Urinary bladder (tissue), 4 donors: ENCODE results near the gene RAB40C. TPM values are rescaled to one million over a fixed set of nuclear protein-coding genes. Genes with fewer than 3 reads are reported as not detected.
A peak's percentile ranks its signal among the peaks of the same experiment; 100 is the strongest.

Source experiments
- DNase-seq: peaks from one replicate; pipeline ENCODE4 v3.0.0-alpha.2; 2015; ENCODE audit errors: extremely low spot score
- H3K27ac ChIP-seq: one replicate; pipeline ENCODE4 v1.5.1; 2013; ENCODE audit warnings: low read depth, mild to moderate bottlenecking, moderate library complexity
- H3K36me3 ChIP-seq: one replicate; pipeline ENCODE4 v1.6.1; 2013; ENCODE audit warnings: mild to moderate bottlenecking, moderate library complexity; ENCODE audit not compliant: insufficient read depth
- H3K4me1 ChIP-seq: one replicate; pipeline ENCODE4 v1.6.1; 2013; ENCODE audit warnings: mild to moderate bottlenecking, moderate library complexity; ENCODE audit not compliant: insufficient read depth
- H3K4me3 ChIP-seq: one replicate; pipeline ENCODE4 v1.5.1; 2013; ENCODE audit warnings: low read depth, low read length
- WGBS: extraction: QIAGEN DNeasy Blood & Tissue Kit; methylation state at CpG from one replicate; pipeline ENCODE4 v1.1.7; 2013; 5-methylcytosine and 5-hydroxymethylcytosine counted together
- polyA plus RNA-seq: library from polyadenylated mRNA; stranded (reverse); fragments of 200-250 nt; gene quantifications from one replicate; pipeline ENCODE4 v1.2.3, GENCODE V29; 2013
- total RNA-seq: library from RNA; depleted of rRNA; stranded (reverse); fragments of >200 nt; gene quantifications from one replicate; pipeline ENCODE4 v1.2.3, GENCODE V29; 2014
- donor health status: healthy with polysubstance abuse.
- donor health status: healthy.

The RAB40C gene
- total and polyA plus RNA-seq, 2 donors: 6.9 to 30.9 TPM

- WGBS: 4% methylated on average over 55 of the region's 55 CpGs
- DNase-seq: no peak
- Histone ChIP-seq H3K4me3 (peak overlapping the region; percentile 89), H3K36me3 (no peaks in the 10 kb centered on the region), H3K27ac (peak overlapping the region; percentile 30), H3K4me1 (no peaks in the 10 kb centered on the region)
Measured at GRCh38 chr16:635573-636205, 45.8 kb downstream of the RAB40C start.

GRCh38 chr16:636206-637080 is 46.6 kb downstream of the RAB40C start, which contains the start of gene METTL26:
METTL26 (minus strand) TSS chr16:636305; CDS start chr16:636290, 15 bp downstream.
- no peaks in the 10 kb centered on the region for H3K36me3 ChIP-seq
- peak within 1 kb of the TSS; percentile 89 for H3K4me3 ChIP-seq
- under 1% methylated on average over 91 of the region's 91 CpGs for WGBS
- peaks cover 3% of the 10 kb centered on the region for H3K4me1 ChIP-seq
- peak within 1 kb of the TSS; percentile 93 for H3K27ac ChIP-seq
- DNase-seq: peak; percentile 83

- Histone ChIP-seq H3K4me1 (peaks cover 3% of the 10 kb centered on the region), H3K36me3 (no peaks in the 10 kb centered on the region), H3K27ac (no peak overlapping the region), H3K4me3 (peak overlapping the region; percentile 89)
- WGBS: 17% methylated on average over 53 of the region's 53 CpGs
- no peak for DNase-seq
Measured at GRCh38 chr16:637081-638018, 47.5 kb downstream of the RAB40C start.

- Histone ChIP-seq H3K27ac (no peak overlapping the region), H3K36me3 (no peaks in the 10 kb centered on the region), H3K4me3 (no peak overlapping the region), H3K4me1 (peaks cover 3% of the 10 kb centered on the region)
- DNase-seq: no peak
- WGBS: 80% methylated on average over 15 of the region's 15 CpGs
Measured at GRCh38 chr16:638034-638543, 48.2 kb downstream of the RAB40C start.

DNA sequence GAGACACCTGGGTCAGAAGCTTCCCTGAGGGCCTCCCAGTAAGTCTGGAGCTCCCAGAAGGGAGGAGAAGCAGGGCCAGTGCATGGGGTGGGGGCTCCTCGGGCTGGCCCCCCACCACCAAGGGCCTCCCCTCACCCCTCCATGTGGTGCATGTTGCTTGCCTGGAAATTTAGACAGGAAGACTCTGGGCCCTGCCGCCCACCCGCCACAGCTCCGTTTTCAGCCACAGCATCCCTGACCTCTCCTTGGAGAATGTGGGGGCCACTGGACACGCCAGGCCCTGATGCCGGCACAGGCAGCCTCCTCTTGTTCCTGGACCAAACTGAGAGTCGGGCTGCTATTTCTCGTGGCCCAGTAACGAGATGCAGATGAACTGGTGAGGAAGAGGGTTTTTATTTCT is 49.0 kb downstream of the RAB40C start:
- H3K36me3 ChIP-seq: no peaks in the 10 kb centered on the region
- DNase-seq: no peak
- 77% methylated on average over 9 of the region's 9 CpGs for WGBS
- H3K27ac ChIP-seq: no peak overlapping the region
- peaks cover 3% of the 10 kb centered on the region for H3K4me1 ChIP-seq
- H3K4me3 ChIP-seq: no peak overlapping the region

- Histone ChIP-seq H3K27ac (no peak overlapping the region), H3K36me3 (no peaks in the 10 kb centered on the region), H3K4me1 (peaks cover 3% of the 10 kb centered on the region), H3K4me3 (no peak overlapping the region)
- DNase-seq: no peak
- 88% methylated on average over 5 of the region's 5 CpGs for WGBS
Measured at GRCh38 chr16:640614-641013, 50.7 kb downstream of the RAB40C start.

DNA sequence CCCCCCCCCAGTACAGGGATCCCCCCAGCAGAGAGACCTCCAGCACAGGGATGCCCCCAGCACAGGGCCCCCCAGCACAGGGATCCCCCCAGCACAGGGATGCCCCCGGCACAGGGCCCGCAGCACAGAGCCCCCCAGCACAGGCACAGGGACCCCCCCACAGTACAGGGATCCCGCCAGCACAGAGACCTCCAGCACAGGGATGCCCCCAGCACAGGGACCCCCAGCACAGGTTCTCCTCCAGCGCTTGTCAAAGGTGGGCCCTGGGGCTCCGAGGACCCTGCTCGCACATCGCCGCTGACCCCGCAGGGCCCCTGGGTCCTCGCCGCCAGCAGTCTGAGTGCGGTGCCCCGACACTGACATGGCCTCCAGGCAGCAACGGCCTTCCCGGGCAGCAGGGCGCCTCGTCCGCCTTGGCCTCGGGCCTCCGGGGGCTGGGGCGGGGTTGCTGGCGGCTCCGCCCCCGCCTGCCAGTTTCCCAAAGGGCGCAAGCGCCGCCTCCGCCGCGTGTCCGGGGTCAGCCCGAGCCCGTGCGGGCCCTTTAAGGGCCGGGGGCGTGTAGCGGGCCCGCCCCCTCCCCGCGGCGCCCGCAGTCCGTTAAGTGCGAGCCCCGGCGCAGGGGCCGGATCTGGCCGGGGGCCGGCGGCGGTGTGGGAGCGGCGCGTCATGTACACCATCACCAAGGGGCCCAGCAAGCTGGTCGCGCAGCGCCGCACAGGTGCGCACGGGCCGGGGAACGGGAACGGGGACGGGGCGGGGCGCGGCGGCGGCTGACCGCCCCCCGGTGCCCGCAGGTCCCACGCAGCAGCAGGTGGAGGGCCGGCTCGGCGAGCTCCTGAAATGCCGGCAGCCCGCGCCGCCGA is 51.7 kb downstream of the RAB40C start, which contains the start of gene MCRIP2:
Gene MCRIP2 (plus strand): TSS at position 503 of the 863 bp plus-strand sequence. CDS start 164 bp downstream, at position 667.
- peak within 1 kb of the TSS; percentile 78 for H3K27ac ChIP-seq
- peaks cover 3% of the 10 kb centered on the region for H3K4me1 ChIP-seq
- H3K4me3 ChIP-seq: peak within 1 kb of the TSS; percentile 83
- no peak for DNase-seq
- H3K36me3 ChIP-seq: no peaks in the 10 kb centered on the region
- 1% methylated on average over 81 of the region's 81 CpGs for WGBS

GRCh38 chr16:642189-643049 is 52.6 kb downstream of the RAB40C start:
- Histone ChIP-seq H3K4me1 (peaks cover 3% of the 10 kb centered on the region), H3K27ac (peak overlapping the region; percentile 49), H3K4me3 (peak overlapping the region; percentile 83), H3K36me3 (no peaks in the 10 kb centered on the region)
- 7% methylated on average over 72 of the region's 72 CpGs for WGBS
- no peak for DNase-seq

- Histone ChIP-seq H3K4me1 (peaks cover 3% of the 10 kb centered on the region), H3K27ac (no peak overlapping the region), H3K4me3 (no peak overlapping the region), H3K36me3 (no peaks in the 10 kb centered on the region)
- WGBS: 88% methylated on average over 13 of the region's 13 CpGs
- no peak for DNase-seq
Measured at GRCh38 chr16:643050-643368, 53.1 kb downstream of the RAB40C start.

GRCh38 chr16:644556-644955 is 54.7 kb downstream of the RAB40C start:
- no peaks in the 10 kb centered on the region for H3K36me3 ChIP-seq
- WGBS: 90% methylated on average over 12 of the region's 12 CpGs
- peaks cover 3% of the 10 kb centered on the region for H3K4me1 ChIP-seq
- H3K27ac ChIP-seq: no peak overlapping the region
- no peak overlapping the region for H3K4me3 ChIP-seq
- no peak for DNase-seq

DNA sequence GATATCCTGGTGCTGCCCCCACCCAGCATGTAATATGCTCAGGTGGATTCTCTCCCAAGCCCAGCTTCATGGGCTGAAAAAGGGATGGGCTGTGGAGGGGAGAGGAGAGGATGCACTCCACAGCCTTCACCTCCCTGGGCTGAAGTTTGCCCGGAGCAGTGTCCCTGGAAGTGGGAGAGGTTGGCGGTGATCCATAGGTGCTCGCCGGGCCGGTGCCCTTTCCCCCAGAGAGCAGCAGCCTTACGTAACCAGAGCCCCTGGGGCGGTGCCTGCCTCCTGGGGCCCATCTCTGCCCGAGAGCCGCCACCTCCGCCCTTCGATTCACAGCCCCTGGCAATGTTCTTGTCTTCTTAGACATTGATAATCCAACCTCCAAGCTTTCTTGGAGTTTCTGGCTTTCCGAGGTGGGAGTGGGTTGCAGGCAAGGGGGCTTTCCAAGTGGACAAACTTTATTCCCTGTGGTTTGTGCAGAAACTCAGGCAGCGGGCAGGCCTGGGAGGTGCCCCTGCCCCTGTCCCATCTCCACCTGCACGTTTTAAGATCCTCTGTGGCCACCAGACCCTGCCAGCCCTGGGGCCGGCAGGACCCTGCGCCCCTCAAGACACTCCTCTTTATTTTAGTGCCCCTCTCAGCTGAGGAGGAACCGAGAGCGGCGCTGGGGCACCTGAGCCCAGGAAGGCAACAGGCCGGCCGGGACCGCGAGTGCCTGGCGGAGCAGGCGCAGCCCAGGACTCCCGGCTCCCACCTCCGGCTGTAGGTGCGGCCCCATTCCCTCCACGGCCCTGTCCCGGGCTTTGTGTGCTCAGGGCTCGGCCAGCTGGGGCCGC is 56.2 kb downstream of the RAB40C start:
- DNase-seq: no peak
- H3K4me3 ChIP-seq: no peak overlapping the region
- H3K27ac ChIP-seq: no peak overlapping the region
- no peaks in the 10 kb centered on the region for H3K4me1 ChIP-seq
- 75% methylated on average over 32 of the region's 32 CpGs for WGBS
- H3K36me3 ChIP-seq: no peaks in the 10 kb centered on the region
